ENCODE data around the gene MMD.

- TF ChIP-seq EZH2 (IDR thresholded peaks at IDR 0.05) (no peak), POLR2AphosphoS5 (IDR thresholded peaks at IDR 0.05; ENCODE audit: borderline replicate concordance, low read depth, low read length) (no peak), FOXP2 (optimal IDR thresholded peaks at IDR 0.05; ENCODE audit: control extremely low read depth, extremely low read length, insufficient read depth) (no peak)
Observed at GRCh38 chr17:55383771-55384642, 37.6 kb downstream of the MMD start.

All from SK-N-MC (cell line).